Epithelial cell of esophagus (primary cell): ENCODE measurements around the gene SLC39A8.
A peak's percentile ranks its signal among the peaks of the same experiment; 100 is the strongest.

ENCODE experiments used
- DNase-seq: peaks from one replicate; pipeline ENCODE4 v3.0.0; 2010; ENCODE audit warnings: low read depth
- H3K4me3 ChIP-seq: 2 replicates; pipeline ENCODE4 v1.5.1; 2011; ENCODE audit warnings: mild to moderate bottlenecking, low read length, control low read depth
- CTCF ChIP-seq: IDR thresholded peaks from 2 replicates; pipeline ENCODE4 v1.5.1; 2011; ENCODE audit warnings: low read depth, mild to moderate bottlenecking, low read length, control low read depth, inconsistent platforms; ENCODE audit not compliant: insufficient read depth; ENCODE audit errors: missing control alignments

SLC39A8 gene

GRCh38 chr4:102316585-102316984 lies 28.7 kb downstream of the SLC39A8 start:
- no peak overlapping the region for H3K4me3 ChIP-seq
- no peak for TF ChIP-seq CTCF
- DNase-seq, result no peak

GRCh38 chr4:102315532-102315931 lies 29.8 kb downstream of the SLC39A8 start:
- TF ChIP-seq CTCF, result no peak
- H3K4me3 ChIP-seq, result no peak overlapping the region
- no peak for DNase-seq

GRCh38 chr4:102312417-102312816 lies 32.9 kb downstream of the SLC39A8 start:
- no peak for TF ChIP-seq CTCF
- no peak for DNase-seq
- H3K4me3 ChIP-seq, result no peak overlapping the region

GRCh38 chr4:102311912-102312311 lies 33.4 kb downstream of the SLC39A8 start:
- no peak overlapping the region for H3K4me3 ChIP-seq
- no peak for DNase-seq
- TF ChIP-seq CTCF, result no peak

GRCh38 chr4:102311407-102311806 lies 33.9 kb downstream of the SLC39A8 start:
- H3K4me3 ChIP-seq, result no peak overlapping the region
- no peak for DNase-seq
- TF ChIP-seq CTCF, result no peak

GRCh38 chr4:102308032-102308799 lies 37.1 kb downstream of the SLC39A8 start:
- peak; percentile 47 for DNase-seq
- TF ChIP-seq CTCF, result no peak
- H3K4me3 ChIP-seq, result no peak overlapping the region

GRCh38 chr4:102305666-102306065 lies 39.6 kb downstream of the SLC39A8 start:
- no peak for DNase-seq
- H3K4me3 ChIP-seq, result no peak overlapping the region
- TF ChIP-seq CTCF, result no peak
